Sigmoid colon (tissue), 4 donors: ENCODE measurements around the gene RGS7BP.

Experiments
- CTCF ChIP-seq, 4 experiments: fragments of 450-650 bp in 3 of 4; fragments of 200-600 bp in 1 of 4; IDR thresholded peaks; one replicate each; pipeline ENCODE4 v1.5.1; 2016 to 2019; ENCODE audit warnings: antibody characterized with exemption in 4 of 4, mild to moderate bottlenecking in 3 of 4, moderate library complexity in 2 of 4
- POLR2AphosphoS5 ChIP-seq, 4 donors: sonication (generic); formaldehyde crosslinking; IDR thresholded peaks; one replicate each; pipeline ENCODE4 v1.6.1; 2017; ENCODE audit warnings: antibody characterized with exemption in 4 of 4

DNA sequence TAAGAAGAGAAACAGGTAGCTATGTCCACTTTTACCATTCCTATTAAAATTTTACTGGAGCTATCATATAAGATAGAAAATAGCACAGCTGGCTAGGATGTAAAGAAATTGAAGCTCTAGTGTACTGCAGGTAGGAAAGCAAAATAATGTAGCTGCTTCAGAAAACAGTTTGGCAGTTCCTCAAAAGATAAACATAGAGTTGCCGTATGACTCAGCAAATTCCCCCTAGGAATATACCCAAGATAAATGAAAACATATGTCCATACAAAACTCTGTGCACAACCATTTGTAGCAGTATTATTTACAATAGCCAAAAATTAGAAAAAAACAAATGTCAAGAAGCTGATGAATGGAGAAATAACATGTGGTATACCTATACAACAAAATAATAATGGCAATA, 119.9 kb downstream of the RGS7BP start:
- TF ChIP-seq CTCF (IDR thresholded peaks at IDR 0.05), result no peak
- TF ChIP-seq POLR2AphosphoS5 (IDR thresholded peaks at IDR 0.05), result no peak
